Panc1 (cell line): ENCODE measurements around the gene PLPP1.

Experiments
- CTCF ChIP-seq: fragments of 450-650 bp; IDR thresholded peaks from 2 replicates; pipeline ENCODE4 v1.5.1; 2017; ENCODE audit warnings: mild to moderate bottlenecking
- POLR2AphosphoS5 ChIP-seq: IDR thresholded peaks from 2 replicates; pipeline ENCODE4 v1.6.1; 2012; ENCODE audit warnings: mild to moderate bottlenecking, low read depth, low read length, moderate library complexity
- REST ChIP-seq, 2 experiments: IDR thresholded peaks; 2 replicates each; pipeline ENCODE4 v1.6.1; 2011 to 2012; ENCODE audit warnings: low read depth in 2 of 2, control low read depth in 1 of 2, low read length in 1 of 2, mild to moderate bottlenecking in 1 of 2, moderate library complexity in 1 of 2; ENCODE audit not compliant: insufficient read depth in 1 of 2

- TF ChIP-seq CTCF = no peak
- TF ChIP-seq POLR2AphosphoS5 = no peak
- no peak for TF ChIP-seq REST (IDR thresholded peaks at IDR 0.05; ENCODE audit: insufficient read depth in 1 of 2, low read depth in 2 of 2, low read length in 1 of 2)
These were observed 9.9 kb downstream of the PLPP1 start for GRCh38 chr5:55524816-55525215.
